Kidney epithelial cell (primary cell): Measurements from ENCODE around the gene HCFC2. TPM values are rescaled to one million over a fixed set of nuclear protein-coding genes. Genes with fewer than 3 reads are reported as not detected.
"Not testable (repeated sequence)": the region's sequence is repeated elsewhere in the genome, so short reads cannot be mapped to it uniquely, and the experiment has no call there.

ENCODE experiments used
- DNase-seq: peaks from one replicate; pipeline ENCODE4 v3.0.0-alpha.2; 2010; ENCODE audit warnings: low read depth
- H3K27me3 ChIP-seq: 2 replicates; pipeline ENCODE4 v1.6.0; 2011; ENCODE audit warnings: low read length; ENCODE audit not compliant: control insufficient read depth, insufficient read depth
- H3K36me3 ChIP-seq: 2 replicates; pipeline ENCODE4 v1.5.1; 2011; ENCODE audit warnings: low read length; ENCODE audit not compliant: control insufficient read depth, insufficient read depth
- H3K4me3 ChIP-seq: 2 replicates; pipeline ENCODE4 v1.5.1; 2011; ENCODE audit warnings: low read depth, mild to moderate bottlenecking, control low read depth, low read length
- total RNA-seq: library from RNA; depleted of rRNA; stranded (reverse); fragments of >200 nt; gene quantifications from 2 replicates; pipeline ENCODE4 v1.2.3, GENCODE V29; 2015
- TF ChIP-seq, protein P1 (sequence below): IDR thresholded peaks from 2 replicates; pipeline ENCODE4 v1.5.1; 2011; ENCODE audit warnings: mild to moderate bottlenecking, moderate library complexity, low read length, control low read depth, inconsistent platforms; ENCODE audit not compliant: insufficient read depth, poor library complexity, severe bottlenecking

The HCFC2 gene
- total RNA-seq, 1 donor from 2014 or later, result 7.4 TPM

DNA sequence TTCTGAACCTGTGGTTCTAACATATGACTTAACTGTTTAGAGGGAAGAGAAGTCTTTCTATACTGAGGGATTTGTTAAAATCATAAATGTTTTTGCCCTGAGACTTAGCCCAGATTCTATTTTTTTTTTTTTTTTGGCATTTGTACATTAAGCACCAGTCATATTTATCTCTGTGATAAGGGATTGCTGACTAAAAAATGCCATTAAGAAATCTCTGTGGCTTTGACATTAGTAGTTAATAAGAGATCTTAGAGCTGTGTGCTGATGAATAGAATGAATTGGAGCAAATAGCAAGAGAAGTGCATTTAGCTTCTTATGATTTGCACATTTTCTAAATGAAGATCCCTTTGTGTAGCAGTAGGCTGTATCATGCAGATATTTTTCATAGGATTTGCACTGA lies 41.1 kb downstream of the HCFC2 start:
- TF ChIP-seq, protein P1, sequence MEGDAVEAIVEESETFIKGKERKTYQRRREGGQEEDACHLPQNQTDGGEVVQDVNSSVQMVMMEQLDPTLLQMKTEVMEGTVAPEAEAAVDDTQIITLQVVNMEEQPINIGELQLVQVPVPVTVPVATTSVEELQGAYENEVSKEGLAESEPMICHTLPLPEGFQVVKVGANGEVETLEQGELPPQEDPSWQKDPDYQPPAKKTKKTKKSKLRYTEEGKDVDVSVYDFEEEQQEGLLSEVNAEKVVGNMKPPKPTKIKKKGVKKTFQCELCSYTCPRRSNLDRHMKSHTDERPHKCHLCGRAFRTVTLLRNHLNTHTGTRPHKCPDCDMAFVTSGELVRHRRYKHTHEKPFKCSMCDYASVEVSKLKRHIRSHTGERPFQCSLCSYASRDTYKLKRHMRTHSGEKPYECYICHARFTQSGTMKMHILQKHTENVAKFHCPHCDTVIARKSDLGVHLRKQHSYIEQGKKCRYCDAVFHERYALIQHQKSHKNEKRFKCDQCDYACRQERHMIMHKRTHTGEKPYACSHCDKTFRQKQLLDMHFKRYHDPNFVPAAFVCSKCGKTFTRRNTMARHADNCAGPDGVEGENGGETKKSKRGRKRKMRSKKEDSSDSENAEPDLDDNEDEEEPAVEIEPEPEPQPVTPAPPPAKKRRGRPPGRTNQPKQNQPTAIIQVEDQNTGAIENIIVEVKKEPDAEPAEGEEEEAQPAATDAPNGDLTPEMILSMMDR, result no peak
- Histone ChIP-seq H3K36me3 (no peaks in the 10 kb centered on the region), H3K4me3 (no peak overlapping the region), H3K27me3 (no peaks in the 10 kb centered on the region)
- DNase-seq, result no peak

DNA sequence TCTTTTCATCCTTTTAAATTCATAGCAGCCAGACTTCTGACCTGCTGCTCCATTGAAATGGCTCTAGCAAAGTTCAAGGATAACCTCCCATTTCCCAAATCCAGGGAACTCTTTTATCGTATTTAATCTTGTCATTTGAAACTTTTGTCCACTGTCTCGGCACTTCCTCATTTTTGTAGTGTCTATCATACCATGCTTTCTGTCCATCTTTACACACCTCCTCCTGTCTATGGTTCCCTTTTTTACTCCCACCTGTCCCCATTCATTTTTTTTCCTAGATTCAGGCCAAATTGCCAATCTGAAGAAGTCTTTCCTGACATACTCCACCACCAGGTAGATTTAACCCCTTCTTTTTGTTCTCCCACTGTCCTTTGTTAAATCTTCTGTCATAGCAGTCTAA lies 42.6 kb downstream of the HCFC2 start:
- no peak for DNase-seq
- Histone ChIP-seq H3K36me3 (no peaks in the 10 kb centered on the region), H3K4me3 (no peak overlapping the region), H3K27me3 (no peaks in the 10 kb centered on the region)
- TF ChIP-seq, protein P1, result no peak

DNA sequence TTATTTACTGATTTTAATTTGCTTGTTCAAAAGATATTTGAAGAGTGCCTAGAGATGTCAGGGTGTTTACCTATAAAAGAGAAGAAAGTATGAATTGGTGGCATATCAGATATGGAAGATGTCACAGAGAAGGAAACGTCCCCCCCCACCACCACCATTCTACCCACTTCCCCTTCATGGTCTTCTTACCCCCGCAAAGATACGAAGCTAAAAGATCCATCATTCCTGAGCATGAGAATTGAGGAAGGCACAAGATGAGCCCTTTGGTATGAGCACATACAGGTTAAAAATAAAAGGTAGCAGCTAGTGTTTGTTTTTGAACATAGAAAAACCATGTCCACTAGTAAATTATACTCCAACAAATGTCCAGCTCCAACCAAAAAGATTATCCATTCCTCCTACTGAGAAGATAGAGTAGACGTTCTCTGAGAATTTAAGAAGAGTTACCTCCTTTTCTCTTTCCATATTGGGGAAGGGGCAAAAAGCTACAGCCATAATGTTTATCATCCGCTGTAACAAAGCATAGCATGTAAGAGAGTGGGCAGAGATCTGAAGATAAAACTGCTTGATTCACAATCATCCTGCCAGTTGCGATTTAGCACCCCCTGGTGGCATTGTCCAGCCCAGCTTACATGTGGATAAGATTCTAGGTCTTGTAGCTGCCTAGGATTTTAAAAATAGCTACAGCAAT lies 44.6 kb downstream of the HCFC2 start:
- H3K27me3 ChIP-seq, result no peaks in the 10 kb centered on the region
- TF ChIP-seq, protein P1, result peak; percentile 89

DNA sequence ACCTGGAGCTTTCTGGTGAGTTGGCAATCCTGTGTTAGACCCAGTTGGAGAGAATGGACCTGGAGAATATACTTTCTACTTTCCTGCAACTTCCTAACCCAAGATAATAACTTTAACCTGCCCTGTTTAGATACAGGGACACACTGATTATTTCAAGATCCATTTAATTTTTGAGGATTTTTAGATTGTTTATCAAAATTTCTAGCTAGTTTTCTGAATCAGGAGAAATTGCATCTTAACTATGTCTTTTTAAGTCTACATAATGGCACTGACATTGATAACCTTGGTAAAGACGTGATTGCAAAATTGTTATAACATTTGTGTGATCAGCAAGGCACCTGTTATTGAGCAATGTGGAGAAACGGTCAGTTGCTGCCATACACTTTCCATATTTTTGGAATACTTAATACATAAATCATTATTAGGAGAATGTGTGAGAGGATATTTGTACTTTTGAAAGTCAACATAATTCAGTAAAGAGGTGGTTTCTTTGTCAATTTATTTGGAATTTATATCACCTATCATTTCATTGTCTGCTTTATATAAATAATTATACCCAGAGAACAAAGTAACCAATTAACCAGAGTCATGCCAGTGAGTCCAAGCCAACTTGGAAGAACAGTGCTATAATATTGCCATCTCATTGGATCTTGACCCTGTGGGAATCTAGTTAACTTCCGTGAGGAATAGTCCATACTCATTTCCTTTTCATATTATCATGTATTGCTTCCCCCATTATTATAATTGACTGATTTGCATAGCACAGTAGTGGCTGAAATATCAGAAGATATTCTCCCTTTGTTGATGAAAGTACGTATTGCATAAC lies 45.3 kb downstream of the HCFC2 start:
- no peak for DNase-seq
- TF ChIP-seq, protein P1, result no peak
- H3K27me3 ChIP-seq, result no peaks in the 10 kb centered on the region
- H3K4me3 ChIP-seq, result no peak overlapping the region
- no peaks in the 10 kb centered on the region for H3K36me3 ChIP-seq

More for the DNA sequence above, 44.6 kb downstream of the HCFC2 start:
- peak; percentile 56 for DNase-seq
- Histone ChIP-seq H3K36me3 (no peaks in the 10 kb centered on the region), H3K4me3 (no peak overlapping the region)

DNA sequence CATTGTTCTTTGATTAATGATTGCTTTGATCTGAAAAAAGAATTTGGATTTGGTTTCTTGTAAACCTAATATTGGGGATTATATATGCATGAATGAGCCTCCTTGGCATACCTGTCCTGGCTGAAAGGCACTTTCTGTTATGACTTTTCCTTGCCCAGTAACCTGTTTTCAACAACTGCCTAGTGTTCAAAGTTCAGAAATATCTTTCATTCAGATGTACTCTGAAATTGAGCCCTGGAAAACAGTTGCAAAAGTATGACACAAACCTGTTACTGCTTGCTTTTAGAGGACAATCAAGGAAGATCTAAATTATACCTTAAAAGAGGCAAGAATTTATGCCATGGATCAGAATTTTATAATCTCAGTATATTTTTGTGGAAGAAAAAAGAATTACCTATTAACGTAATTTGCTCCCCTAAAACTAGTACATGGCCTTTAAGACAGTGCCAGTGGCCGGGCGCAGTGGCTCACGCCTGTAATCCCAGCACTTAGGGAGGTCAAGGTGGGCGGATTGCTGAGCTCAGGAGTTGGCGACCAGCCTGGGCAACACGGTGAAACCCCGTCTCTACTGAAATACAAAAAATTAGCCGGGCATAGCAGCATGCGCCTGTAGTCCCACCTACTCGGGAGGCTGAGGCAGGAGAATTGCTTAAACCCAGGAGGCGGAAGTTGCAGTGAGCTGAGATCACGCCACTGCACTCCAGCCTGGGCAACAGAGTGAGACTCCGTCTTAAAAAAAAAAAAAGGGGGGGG lies 50.7 kb downstream of the HCFC2 start:
- not testable (repeated sequence) for DNase-seq, H3K36me3 ChIP-seq

DNA sequence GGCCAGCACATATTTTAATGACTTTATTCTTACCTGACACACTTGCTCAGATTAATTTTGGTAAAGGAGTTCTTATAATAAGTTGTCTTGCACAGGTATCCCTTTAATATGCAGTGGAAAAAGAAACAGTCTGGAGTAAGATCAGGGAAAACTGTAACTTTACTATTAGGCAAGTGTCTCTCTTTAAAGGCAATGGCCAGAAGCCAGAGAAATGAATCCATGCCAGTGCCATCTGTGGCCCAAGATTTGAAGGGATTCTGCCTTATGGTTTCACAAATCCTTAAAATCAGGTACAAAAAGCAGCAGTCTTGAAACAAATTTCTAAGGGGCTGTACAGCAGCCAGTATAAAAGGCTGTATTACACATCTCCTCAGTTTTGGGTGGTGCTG lies 51.2 kb downstream of the HCFC2 start:
- Histone ChIP-seq H3K27me3 (no peaks in the 10 kb centered on the region), H3K4me3 (no peak overlapping the region), H3K36me3 (no peaks in the 10 kb centered on the region)
- no peak for DNase-seq
- TF ChIP-seq, protein P1, result no peak

More for the DNA sequence above, 50.7 kb downstream of the HCFC2 start:
- not testable (repeated sequence) for H3K4me3 ChIP-seq, H3K27me3 ChIP-seq
